DOHH2 (cell line): ENCODE data around the gene CCNG1.
A peak's percentile ranks its signal among the peaks of the same experiment; 100 is the strongest.

Experiments
- H3F3A ChIP-seq: fragments of 200-600 bp; sonication (generic), shearing (Covaris generic); 2 replicates; pipeline ENCODE4 v1.6.0; 2016; ENCODE audit warnings: antibody characterized with exemption, mild to moderate bottlenecking; ENCODE audit not compliant: control insufficient read depth, insufficient read depth
- H3K27ac ChIP-seq: fragments of 200-600 bp; sonication (generic); 2 replicates; pipeline ENCODE4 v1.5.1; 2014; ENCODE audit warnings: low read depth, mild to moderate bottlenecking, low read length, moderate library complexity
- H3K27me3 ChIP-seq: fragments of 200-600 bp; sonication (generic); 2 replicates; pipeline ENCODE4 v1.6.1; 2014; ENCODE audit warnings: mild to moderate bottlenecking, low read length, mixed read lengths; ENCODE audit not compliant: control insufficient read depth
- H3K36me3 ChIP-seq: fragments of 200-600 bp; sonication (generic); 2 replicates; pipeline ENCODE4 v1.6.1; 2014; ENCODE audit warnings: mild to moderate bottlenecking, low read length, moderate library complexity, mixed read lengths; ENCODE audit not compliant: control insufficient read depth
- H3K4me1 ChIP-seq: fragments of 200-600 bp; sonication (generic); 2 replicates; pipeline ENCODE4 v1.6.1; 2014; ENCODE audit warnings: mild to moderate bottlenecking, low read length, mixed read lengths; ENCODE audit not compliant: control insufficient read depth
- H3K4me2 ChIP-seq: fragments of 200-600 bp; sonication (generic); 2 replicates; pipeline ENCODE4 v1.6.0; 2014; ENCODE audit warnings: mild to moderate bottlenecking, low read length, moderate library complexity
- H3K4me3 ChIP-seq: fragments of 200-600 bp; sonication (generic); 2 replicates; pipeline ENCODE4 v1.5.1; 2014; ENCODE audit warnings: mild to moderate bottlenecking, low read length, mixed read lengths
- H3K79me2 ChIP-seq: fragments of 200-600 bp; sonication (generic); 2 replicates; pipeline ENCODE4 v1.6.1; 2014; ENCODE audit warnings: mild to moderate bottlenecking, low read length, mixed read lengths; ENCODE audit not compliant: control insufficient read depth
- H3K9me2 ChIP-seq: fragments of 200-600 bp; sonication (generic); replicated peaks from 2 replicates; pipeline ENCODE4 v1.6.1; 2014; ENCODE audit warnings: mild to moderate bottlenecking, low read length, mixed read lengths; ENCODE audit not compliant: control insufficient read depth
- H3K9me3 ChIP-seq: fragments of 200-600 bp; sonication (generic); 2 replicates; pipeline ENCODE4 v1.6.1; 2014; ENCODE audit warnings: antibody characterized with exemption, low read length, mixed read lengths; ENCODE audit not compliant: control insufficient read depth, insufficient read depth
- H4K20me1 ChIP-seq: fragments of 200-600 bp; sonication (generic); 2 replicates; pipeline ENCODE4 v1.6.0; 2014; ENCODE audit warnings: low read depth, mild to moderate bottlenecking, antibody characterized with exemption, low read length, moderate library complexity; ENCODE audit not compliant: control insufficient read depth, insufficient read depth
- EZH2phosphoT487 ChIP-seq: fragments of 200-600 bp; sonication (generic); IDR thresholded peaks from 2 replicates; pipeline ENCODE4 v1.6.1; 2017; ENCODE audit warnings: borderline replicate concordance, mild to moderate bottlenecking, antibody characterized with exemption, low read length, moderate library complexity, mixed read lengths
- TF ChIP-seq, protein P1 (sequence below): fragments of 200-600 bp; sonication (generic); IDR thresholded peaks from one replicate; pipeline ENCODE4 v1.5.1; 2014; ENCODE audit warnings: antibody characterized with exemption, mild to moderate bottlenecking, low read depth, low read length; ENCODE audit not compliant: poor library complexity, severe bottlenecking

CCNG1 gene

DNA sequence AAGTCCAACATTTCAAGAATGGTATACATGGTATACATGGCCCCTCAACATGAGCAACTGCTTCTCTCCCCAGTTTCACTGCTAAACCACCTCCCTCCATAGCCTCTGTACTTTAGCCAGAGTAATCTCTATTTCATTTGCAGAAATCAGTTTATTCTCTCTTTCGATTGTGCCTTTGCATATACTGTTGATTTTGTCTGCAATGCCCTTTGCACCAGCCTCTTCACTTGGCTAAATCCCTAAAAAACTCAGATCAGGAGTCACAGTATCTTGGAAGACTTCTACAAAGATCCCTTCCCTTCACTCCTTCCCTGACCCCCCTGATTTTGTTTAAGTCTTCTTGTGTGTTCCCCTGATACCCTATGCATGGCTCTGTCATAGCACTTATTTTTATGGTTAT lies 4.9 kb upstream of the CCNG1 start:
- TF ChIP-seq, protein P1, sequence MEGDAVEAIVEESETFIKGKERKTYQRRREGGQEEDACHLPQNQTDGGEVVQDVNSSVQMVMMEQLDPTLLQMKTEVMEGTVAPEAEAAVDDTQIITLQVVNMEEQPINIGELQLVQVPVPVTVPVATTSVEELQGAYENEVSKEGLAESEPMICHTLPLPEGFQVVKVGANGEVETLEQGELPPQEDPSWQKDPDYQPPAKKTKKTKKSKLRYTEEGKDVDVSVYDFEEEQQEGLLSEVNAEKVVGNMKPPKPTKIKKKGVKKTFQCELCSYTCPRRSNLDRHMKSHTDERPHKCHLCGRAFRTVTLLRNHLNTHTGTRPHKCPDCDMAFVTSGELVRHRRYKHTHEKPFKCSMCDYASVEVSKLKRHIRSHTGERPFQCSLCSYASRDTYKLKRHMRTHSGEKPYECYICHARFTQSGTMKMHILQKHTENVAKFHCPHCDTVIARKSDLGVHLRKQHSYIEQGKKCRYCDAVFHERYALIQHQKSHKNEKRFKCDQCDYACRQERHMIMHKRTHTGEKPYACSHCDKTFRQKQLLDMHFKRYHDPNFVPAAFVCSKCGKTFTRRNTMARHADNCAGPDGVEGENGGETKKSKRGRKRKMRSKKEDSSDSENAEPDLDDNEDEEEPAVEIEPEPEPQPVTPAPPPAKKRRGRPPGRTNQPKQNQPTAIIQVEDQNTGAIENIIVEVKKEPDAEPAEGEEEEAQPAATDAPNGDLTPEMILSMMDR, result no peak
- TF ChIP-seq EZH2phosphoT487, result no peak
- Histone ChIP-seq H3F3A (no peaks in the 10 kb centered on the region), H3K79me2 (peaks cover 8% of the 10 kb centered on the region), H3K9me2 (no peaks in the 10 kb centered on the region), H3K36me3 (peaks cover under 1% of the 10 kb centered on the region; the same call in 1 of the 2 replicates), H3K9me3 (no peaks in the 10 kb centered on the region), H3K27me3 (no peaks in the 10 kb centered on the region), H3K4me1 (peaks cover 11% of the 10 kb centered on the region), H3K4me2 (no peak overlapping the region), H3K4me3 (no peak overlapping the region), H3K27ac (no peak overlapping the region), H4K20me1 (no peaks in the 10 kb centered on the region)

DNA sequence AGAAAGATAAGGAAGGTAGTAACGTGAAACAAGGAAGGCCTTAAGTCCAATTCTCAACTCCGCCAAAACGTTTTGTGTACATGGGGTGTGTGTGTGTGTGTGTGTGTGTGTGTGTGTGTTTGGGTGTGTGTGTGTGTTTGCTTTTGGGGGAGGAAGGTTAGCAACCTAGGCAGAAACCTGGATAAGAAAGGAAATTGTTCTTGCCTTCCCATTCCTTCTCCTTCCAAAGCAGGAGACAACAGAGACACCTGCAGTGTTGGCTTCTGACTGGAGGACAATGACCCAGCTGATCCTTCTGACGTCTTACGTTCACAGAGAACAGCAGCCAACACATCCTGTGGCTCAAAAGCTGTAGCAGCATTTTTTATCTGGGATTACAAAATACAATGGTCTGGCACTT lies 4.1 kb upstream of the CCNG1 start:
- Histone ChIP-seq H3K9me3 (no peaks in the 10 kb centered on the region), H3K4me1 (peaks cover 14% of the 10 kb centered on the region), H3K9me2 (no peaks in the 10 kb centered on the region), H3K27ac (no peak overlapping the region), H3K4me3 (no peak overlapping the region), H3F3A (no peaks in the 10 kb centered on the region), H3K36me3 (peaks cover 8% of the 10 kb centered on the region), H3K79me2 (peaks cover 15% of the 10 kb centered on the region), H3K4me2 (no peak overlapping the region), H4K20me1 (peaks cover 4% of the 10 kb centered on the region), H3K27me3 (no peaks in the 10 kb centered on the region)
- TF ChIP-seq EZH2phosphoT487, result no peak
- TF ChIP-seq, protein P1, result no peak

DNA sequence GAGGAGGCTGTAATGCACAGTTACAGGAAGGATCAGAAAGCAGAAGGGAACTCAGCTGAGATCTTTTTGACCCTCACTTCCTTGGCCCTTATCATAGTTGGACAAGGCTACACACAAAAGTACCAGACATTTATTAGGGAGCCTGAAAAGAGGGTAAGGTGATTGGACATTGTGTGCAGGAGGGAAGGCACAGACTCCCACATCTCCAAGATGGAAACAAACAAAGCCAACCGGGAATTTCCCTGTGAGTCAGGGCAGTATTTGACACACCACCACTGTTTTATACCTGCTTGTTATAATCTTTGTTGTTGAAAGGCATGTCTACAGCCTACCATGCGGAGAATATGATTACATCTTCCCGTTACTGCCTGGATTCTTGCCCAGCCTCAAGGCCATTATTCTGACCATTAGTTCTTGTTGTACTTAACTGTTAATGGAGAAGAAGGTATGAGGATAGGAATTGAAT lies 3.0 kb upstream of the CCNG1 start:
- Histone ChIP-seq H3K4me3 (no peak overlapping the region), H3K79me2 (peaks cover 27% of the 10 kb centered on the region), H3K9me2 (no peaks in the 10 kb centered on the region), H3F3A (no peaks in the 10 kb centered on the region), H3K27ac (no peak overlapping the region), H4K20me1 (peaks cover 7% of the 10 kb centered on the region), H3K9me3 (no peaks in the 10 kb centered on the region), H3K4me2 (no peak overlapping the region), H3K4me1 (peaks cover 26% of the 10 kb centered on the region), H3K27me3 (no peaks in the 10 kb centered on the region), H3K36me3 (peaks cover 17% of the 10 kb centered on the region)
- TF ChIP-seq EZH2phosphoT487, result no peak
- TF ChIP-seq, protein P1, result no peak

DNA sequence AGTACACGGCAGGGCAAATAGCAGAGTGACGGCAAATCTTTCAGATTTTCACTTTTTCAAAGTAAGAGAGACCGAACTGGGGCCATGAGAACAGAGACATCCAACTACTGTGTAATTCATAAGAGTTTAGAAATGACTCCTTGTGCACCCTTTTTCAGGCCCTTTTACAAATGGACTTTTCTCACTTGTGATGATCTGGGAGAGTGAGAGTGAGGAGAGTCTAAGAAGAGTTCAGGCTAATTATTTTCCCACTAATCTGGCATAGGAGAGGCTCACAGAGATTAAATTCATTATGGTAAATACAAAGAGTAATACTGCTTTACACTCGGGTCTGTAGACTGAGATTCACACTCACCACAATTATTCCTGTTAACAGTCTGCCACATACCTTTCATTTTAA lies 880 bp upstream of the CCNG1 start:
- Histone ChIP-seq H3K27me3 (no peaks in the 10 kb centered on the region), H3K4me1 (peaks cover 37% of the 10 kb centered on the region), H3F3A (no peaks in the 10 kb centered on the region; the same call in 1 of the 2 replicates), H3K4me2 (peak overlapping the region; percentile 76), H4K20me1 (peaks cover 10% of the 10 kb centered on the region), H3K36me3 (peaks cover 37% of the 10 kb centered on the region), H3K9me2 (no peaks in the 10 kb centered on the region), H3K79me2 (peaks cover 46% of the 10 kb centered on the region), H3K9me3 (no peaks in the 10 kb centered on the region), H3K4me3 (peak overlapping the region; percentile 96), H3K27ac (peak overlapping the region; percentile 29; the same call in 1 of the 2 replicates)
- no peak for TF ChIP-seq EZH2phosphoT487
- TF ChIP-seq, protein P1, result no peak
